Endothelial cell of umbilical vein (primary cell): ENCODE data around the gene TLX3. TPM values are rescaled to one million over a fixed set of nuclear protein-coding genes. Genes with fewer than 3 reads are reported as not detected.

Experiments used
- BruUV-seq: library from RNA; stranded (reverse); fragments of 400-500 nt; replicated peaks from 2 replicates; lab custom pipeline; 2021; lab: Mats Ljungman, UMichigan
- CTCF ChIA-PET: fragments of 300-600, 350-600 bp; sonication (Branson Sonifier 250); formaldehyde crosslinking; loops from one replicate; lab custom pipeline; 2021; ENCODE audit warnings: antibody characterized with exemption, inconsistent platforms; lab: Charles Lee
- POLR2A ChIA-PET: fragments of 300-600, 350-600 bp; sonication (Branson Sonifier 250); formaldehyde crosslinking; loops from one replicate; lab custom pipeline; 2021; ENCODE audit warnings: antibody characterized with exemption, inconsistent platforms; lab: Charles Lee
- DNase-seq: peaks from one replicate; pipeline ENCODE4 v3.0.0-alpha.2; 2011; ENCODE audit warnings: low read depth, low spot score
- FAIRE-seq: peaks from 2 replicates; lab custom pipeline; 2011; peaks lifted over from hg19 to GRCh38; lab: Jason Lieb, UNC
- H2AFZ ChIP-seq: 2 replicates; pipeline ENCODE4 v1.6.0; 2012; ENCODE audit warnings: low read depth, low read length, control low read depth, inconsistent platforms
- H3K27ac ChIP-seq: 2 replicates; pipeline ENCODE4 v1.5.1; 2011; ENCODE audit warnings: low read depth, mild to moderate bottlenecking, control low read depth, low read length, moderate library complexity; ENCODE audit not compliant: insufficient read depth
- H3K27me3 ChIP-seq, 2 experiments: 2 replicates each; pipeline versions ENCODE4 v1.6.0 to v1.6.1; 2011; ENCODE audit warnings: low read length in 2 of 2, mixed read lengths in 1 of 2; ENCODE audit not compliant: control insufficient read depth in 2 of 2, insufficient read depth in 2 of 2
- H3K36me3 ChIP-seq, 2 experiments: 2 replicates in 1 of 2; 3 replicates in 1 of 2; pipeline ENCODE4 v1.5.1; 2011; ENCODE audit warnings: low read length in 2 of 2, mild to moderate bottlenecking in 1 of 2, moderate library complexity in 1 of 2; ENCODE audit not compliant: control insufficient read depth in 2 of 2, insufficient read depth in 2 of 2; ENCODE audit errors: extremely low read depth in 1 of 2
- H3K4me1 ChIP-seq: 3 replicates; pipeline ENCODE4 v1.5.1; 2011; ENCODE audit warnings: mild to moderate bottlenecking, low read length; ENCODE audit not compliant: control insufficient read depth, insufficient read depth; ENCODE audit errors: extremely low read depth
- H3K4me2 ChIP-seq: 2 replicates; pipeline ENCODE4 v1.6.1; 2011; ENCODE audit warnings: low read length, control low read depth, mixed read lengths; ENCODE audit not compliant: insufficient read depth
- H3K4me3 ChIP-seq, 3 experiments: fragments of 200-600 bp in 1 of 3; sonication (generic), shearing (Covaris generic) in 1 of 3; replicated peaks in 1 of 3; 2 replicates each; pipeline ENCODE4 v1.5.1; 2011 to 2016; ENCODE audit warnings: control low read depth in 3 of 3, low read length in 3 of 3, mild to moderate bottlenecking in 2 of 3, inconsistent platforms in 1 of 3, low read depth in 1 of 3, moderate library complexity in 1 of 3; ENCODE audit not compliant: insufficient read depth in 1 of 3
- H3K79me2 ChIP-seq: 2 replicates; pipeline ENCODE4 v1.6.0; 2012; ENCODE audit warnings: low read length, inconsistent platforms; ENCODE audit not compliant: control insufficient read depth, insufficient read depth
- H3K9ac ChIP-seq: replicated peaks from 2 replicates; pipeline ENCODE3; 2011; ENCODE audit warnings: low read length, control low read depth; ENCODE audit not compliant: insufficient read depth; ENCODE audit errors: extremely low read depth
- H3K9me1 ChIP-seq: replicated peaks from 3 replicates; pipeline ENCODE4 v1.6.0; 2011; ENCODE audit warnings: mild to moderate bottlenecking, low read length; ENCODE audit not compliant: control insufficient read depth, insufficient read depth; ENCODE audit errors: extremely low read depth
- H3K9me3 ChIP-seq: replicated peaks from 2 replicates; pipeline ENCODE4 v1.5.1; 2012; ENCODE audit warnings: low read length, inconsistent platforms; ENCODE audit not compliant: control insufficient read depth, insufficient read depth
- H4K20me1 ChIP-seq: replicated peaks from 2 replicates; pipeline ENCODE3; 2011; ENCODE audit warnings: mild to moderate bottlenecking, low read length; ENCODE audit not compliant: control insufficient read depth, insufficient read depth; ENCODE audit errors: extremely low read depth
- CTCF ChIP-seq, 2 donors: IDR thresholded peaks; 1 replicate in 1 of 2; 2 replicates in 1 of 2; pipeline ENCODE4 v1.5.1; 2011; ENCODE audit warnings: low read length in 2 of 2, mild to moderate bottlenecking in 2 of 2, moderate library complexity in 2 of 2, control low read depth in 1 of 2, inconsistent platforms in 1 of 2, low read depth in 1 of 2; ENCODE audit not compliant: insufficient read depth in 1 of 2; ENCODE audit errors: extremely low read depth in 1 of 2
- EZH2 ChIP-seq: IDR thresholded peaks from 2 replicates; pipeline ENCODE4 v1.6.1; 2012; ENCODE audit warnings: borderline replicate concordance, low read depth, mild to moderate bottlenecking, moderate library complexity, low read length, inconsistent platforms; ENCODE audit not compliant: severe bottlenecking
- FOS ChIP-seq: IDR thresholded peaks from 2 replicates; pipeline ENCODE4 v1.6.1; 2011; ENCODE audit warnings: mild to moderate bottlenecking, low read length, moderate library complexity, borderline replicate concordance; ENCODE audit not compliant: insufficient read depth
- GATA2 ChIP-seq: IDR thresholded peaks from 2 replicates; pipeline ENCODE4 v1.7.0; 2011; ENCODE audit warnings: low read depth, mild to moderate bottlenecking, moderate library complexity, mixed read lengths, low read length; ENCODE audit not compliant: insufficient read length, insufficient read depth
- JUN ChIP-seq: IDR thresholded peaks from 2 replicates; pipeline ENCODE4 v1.6.1; 2011; ENCODE audit warnings: borderline replicate concordance, low read depth; ENCODE audit not compliant: insufficient read length, insufficient read depth
- MAX ChIP-seq: IDR thresholded peaks from 2 replicates; pipeline ENCODE4 v1.6.1; 2011; ENCODE audit not compliant: insufficient read depth, insufficient read length
- MYC ChIP-seq: IDR thresholded peaks from one replicate; pipeline ENCODE4 v1.6.1; 2011; ENCODE audit warnings: mild to moderate bottlenecking, low read depth, low read length
- POLR2A ChIP-seq: IDR thresholded peaks from 2 replicates; pipeline ENCODE4 v1.6.1; 2012; ENCODE audit warnings: low read depth, mild to moderate bottlenecking, control low read depth, low read length
- POLR2AphosphoS5 ChIP-seq: IDR thresholded peaks from 2 replicates; pipeline ENCODE4 v1.6.1; 2012; ENCODE audit warnings: low read depth, mild to moderate bottlenecking, control low read depth, low read length, moderate library complexity; ENCODE audit not compliant: insufficient read depth
- dilution Hi-C: fragments of 300-500 bp; cut with MboI; formaldehyde crosslinking; loops from one replicate; pipeline ENCODE4 v1.15.0; 2019; ENCODE audit warnings: low sequenced_read_pairs; ENCODE audit not compliant: extremely low pct_ligation_motif_present
- intact Hi-C: fragments of 100-400 bp; cut with micrococcal nuclease; formaldehyde crosslinking; loops from one replicate; pipeline ENCODE4 v1.10.0; 2022
- polyA plus RNA-seq, 4 experiments: library from polyadenylated mRNA; depleted of rRNA in 3 of 4; stranded (reverse) in 3 of 4; unstranded in 1 of 4; fragments of >200 nt; gene quantifications; 2 replicates each; pipeline versions ENCODE4 v1.2.1 to v1.2.3, GENCODE V29; 2011 to 2012; ENCODE audit warnings: missing spikeins in 1 of 4
- total RNA-seq: library from RNA; stranded (reverse); gene quantifications from 2 replicates; pipeline ENCODE4 v1.2.3, GENCODE V29; 2021

The TLX3 gene
- total and polyA plus RNA-seq, 2 donors (not counting 3 experiments of a cell fraction or from before 2014, with no cell fraction given) = not detected

GRCh38 chr5:171288066-171288465, 21.0 kb upstream of the TLX3 start:
- no peaks in the 10 kb centered on the region for H4K20me1 ChIP-seq
- no TSS peak for BruUV-seq
- H2AFZ ChIP-seq = no peak overlapping the region
- H3K4me1 ChIP-seq = no peaks in the 10 kb centered on the region
- no peak overlapping the region for H3K4me3 ChIP-seq
- H3K27ac ChIP-seq = no peak overlapping the region
- TF ChIP-seq POLR2A (no peak), CTCF (IDR thresholded peaks at IDR 0.05; ENCODE audit: extremely low read depth in 1 of 2, insufficient read depth in 1 of 2, low read depth in 1 of 2, low read length in 2 of 2) (no peak), GATA2 (no peak), EZH2 (no peak), POLR2AphosphoS5 (no peak), JUN (no peak), FOS (no peak), MYC (no peak), MAX (no peak)
- H3K9ac ChIP-seq = no peak overlapping the region
- POLR2A ChIA-PET = no interaction called here
- CTCF ChIA-PET = no interaction called here
- dilution Hi-C loops = no loop called here
- H3K27me3 ChIP-seq = no peaks in the 10 kb centered on the region
- H3K36me3 ChIP-seq = no peaks in the 10 kb centered on the region
- no peaks in the 10 kb centered on the region for H3K79me2 ChIP-seq
- no peak for FAIRE-seq
- H3K9me3 ChIP-seq = no peaks in the 10 kb centered on the region
- H3K4me2 ChIP-seq = no peak overlapping the region
- no peak for DNase-seq
- H3K9me1 ChIP-seq = no peaks in the 10 kb centered on the region
- intact Hi-C loops = no loop called here
